ENCODE measurements around the gene PTPRN2. TPM values are rescaled to one million over a fixed set of nuclear protein-coding genes. Genes with fewer than 3 reads are reported as not detected.

PTPRN2 gene
- polyA plus RNA-seq, 1 of the 3 experiments (the other 2 are of a cell fraction), result 4.0 TPM

- Histone ChIP-seq H3K9me2 (no peaks in the 10 kb centered on the region), H3K4me1 (ENCODE audit: control insufficient read depth in 1 of 2, insufficient read depth in 2 of 2, low read depth in 1 of 2, low read length in 1 of 2) (peaks cover 0 to 20% of the 10 kb centered on the region in 2 experiments; a peak in 1 of 4 replicates), H3K4me3 (ENCODE audit: low read depth in 2 of 2, low read length in 1 of 2) (no peak overlapping the region), H2AFZ (ENCODE audit: low read depth) (no peak overlapping the region), H3K9me3 (peaks cover 5% of the 10 kb centered on the region; the same call in 1 of the 2 replicates), H3F3A (replicated peaks; ENCODE audit: insufficient read depth) (no peaks in the 10 kb centered on the region), H3K27me3 (ENCODE audit: insufficient read depth) (no peaks in the 10 kb centered on the region), H3K27ac (ENCODE audit: low read depth in 2 of 2, low read length in 1 of 2) (peak overlapping the region in 1 of 2 experiments; percentile 20; a peak in 1 of 4 replicates), H3K79me2 (ENCODE audit: insufficient read depth) (no peaks in the 10 kb centered on the region), H3K9ac (no peak overlapping the region), H3K4me2 (no peak overlapping the region), H4K20me1 (ENCODE audit: insufficient read depth) (no peaks in the 10 kb centered on the region), H3K36me3 (replicated peaks in 1 of 2; ENCODE audit: control insufficient read depth in 1 of 2, insufficient read depth in 2 of 2, low read length in 1 of 2) (no peaks in the 10 kb centered on the region)
- ChIA-PET CTCF (interaction anchor here (0.7 to 1.6 kb wide), 3 partner anchors 11 to 40 kb away, joined by 3 to 4 read pairs (median 3); no protein-coding TSS in a partner anchor), POLR2A (interaction anchor here (0.5 kb wide), 1 partner anchor 87 kb away, joined by 3 read pairs; no protein-coding TSS in a partner anchor)
- DNase-seq, result peak; percentile 74
- TF ChIP-seq NRF1 (IDR thresholded peaks at IDR 0.05; ENCODE audit: low read depth, low read length) (no peak), TCF12 (IDR thresholded peaks at IDR 0.05) (no peak), RAD21 (IDR thresholded peaks at IDR 0.05; ENCODE audit: low read length) (no peak), GATA2 (CRISPR knock-in tag; IDR thresholded peaks at IDR 0.05) (peak; percentile 77), MXI1 (IDR thresholded peaks at IDR 0.05; ENCODE audit: low read depth, low read length) (no peak), RFX5 (IDR thresholded peaks at IDR 0.05; ENCODE audit: low read length) (no peak)
- TF ChIP-seq, protein P1, sequence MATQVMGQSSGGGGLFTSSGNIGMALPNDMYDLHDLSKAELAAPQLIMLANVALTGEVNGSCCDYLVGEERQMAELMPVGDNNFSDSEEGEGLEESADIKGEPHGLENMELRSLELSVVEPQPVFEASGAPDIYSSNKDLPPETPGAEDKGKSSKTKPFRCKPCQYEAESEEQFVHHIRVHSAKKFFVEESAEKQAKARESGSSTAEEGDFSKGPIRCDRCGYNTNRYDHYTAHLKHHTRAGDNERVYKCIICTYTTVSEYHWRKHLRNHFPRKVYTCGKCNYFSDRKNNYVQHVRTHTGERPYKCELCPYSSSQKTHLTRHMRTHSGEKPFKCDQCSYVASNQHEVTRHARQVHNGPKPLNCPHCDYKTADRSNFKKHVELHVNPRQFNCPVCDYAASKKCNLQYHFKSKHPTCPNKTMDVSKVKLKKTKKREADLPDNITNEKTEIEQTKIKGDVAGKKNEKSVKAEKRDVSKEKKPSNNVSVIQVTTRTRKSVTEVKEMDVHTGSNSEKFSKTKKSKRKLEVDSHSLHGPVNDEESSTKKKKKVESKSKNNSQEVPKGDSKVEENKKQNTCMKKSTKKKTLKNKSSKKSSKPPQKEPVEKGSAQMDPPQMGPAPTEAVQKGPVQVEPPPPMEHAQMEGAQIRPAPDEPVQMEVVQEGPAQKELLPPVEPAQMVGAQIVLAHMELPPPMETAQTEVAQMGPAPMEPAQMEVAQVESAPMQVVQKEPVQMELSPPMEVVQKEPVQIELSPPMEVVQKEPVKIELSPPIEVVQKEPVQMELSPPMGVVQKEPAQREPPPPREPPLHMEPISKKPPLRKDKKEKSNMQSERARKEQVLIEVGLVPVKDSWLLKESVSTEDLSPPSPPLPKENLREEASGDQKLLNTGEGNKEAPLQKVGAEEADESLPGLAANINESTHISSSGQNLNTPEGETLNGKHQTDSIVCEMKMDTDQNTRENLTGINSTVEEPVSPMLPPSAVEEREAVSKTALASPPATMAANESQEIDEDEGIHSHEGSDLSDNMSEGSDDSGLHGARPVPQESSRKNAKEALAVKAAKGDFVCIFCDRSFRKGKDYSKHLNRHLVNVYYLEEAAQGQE (IDR thresholded peaks at IDR 0.05; ENCODE audit: low read depth, low read length), result no peak
- WGBS (ENCODE audit: low lambda C conversion rate), result 0% methylated on average over 1 of the region's 9 CpGs
These were observed 596.8 kb downstream of the PTPRN2 start for GRCh38 chr7:157990881-157991250.

DNA sequence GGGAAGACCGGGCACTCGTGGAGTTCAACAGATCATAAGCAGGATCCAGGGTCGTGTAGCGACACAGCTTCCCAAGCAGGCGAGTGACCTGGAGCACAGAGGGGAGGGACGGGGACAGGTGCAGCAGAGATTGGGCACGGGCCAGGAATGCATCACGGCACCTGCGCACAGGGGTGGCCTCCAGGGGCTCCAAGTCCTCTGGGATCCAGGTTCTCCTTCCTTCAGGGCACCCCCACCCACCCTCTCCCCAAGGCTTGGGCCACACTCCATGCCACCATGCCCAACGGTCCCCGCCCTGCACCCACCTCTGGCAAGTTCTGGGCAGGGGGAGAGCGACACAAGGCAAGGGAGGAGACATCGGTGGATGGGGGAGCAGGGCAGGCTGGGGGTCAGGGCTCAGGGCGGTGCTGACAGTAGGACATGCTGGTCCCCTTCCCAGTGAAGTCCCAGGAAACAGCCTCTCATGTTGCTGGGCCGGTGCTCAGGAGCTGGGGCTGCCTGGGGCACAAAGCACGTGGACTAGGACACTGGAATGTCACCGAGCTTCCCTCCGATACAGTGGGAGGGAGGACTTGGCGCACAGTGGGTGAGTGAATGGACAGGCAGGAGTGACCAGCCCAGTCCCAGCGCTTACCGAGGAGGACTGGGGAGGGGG is 597.3 kb downstream of the PTPRN2 start:
- whole genome bisulfite sequencing (ENCODE audit: low lambda C conversion rate), result 61% methylated on average over 15 of the region's 21 CpGs
- POLR2A ChIA-PET, result no interaction called here

More for the DNA sequence above, 597.3 kb downstream of the PTPRN2 start:
- Histone ChIP-seq H3K27me3 (ENCODE audit: insufficient read depth) (no peaks in the 10 kb centered on the region), H3K9me2 (no peaks in the 10 kb centered on the region), H3K27ac (ENCODE audit: low read depth in 2 of 2, low read length in 1 of 2) (no peak overlapping the region; a peak in 1 of 4 replicates), H3K4me3 (ENCODE audit: low read depth in 2 of 2, low read length in 1 of 2) (no peak overlapping the region), H3K4me1 (ENCODE audit: control insufficient read depth in 1 of 2, insufficient read depth in 2 of 2, low read depth in 1 of 2, low read length in 1 of 2) (peaks cover 0 to 20% of the 10 kb centered on the region in 2 experiments; a peak in 1 of 4 replicates), H3K4me2 (no peak overlapping the region), H3K9ac (no peak overlapping the region), H3K9me3 (peaks cover 3% of the 10 kb centered on the region; the same call in 1 of the 2 replicates), H3F3A (replicated peaks; ENCODE audit: insufficient read depth) (no peaks in the 10 kb centered on the region), H2AFZ (ENCODE audit: low read depth) (no peak overlapping the region), H3K36me3 (replicated peaks in 1 of 2; ENCODE audit: control insufficient read depth in 1 of 2, insufficient read depth in 2 of 2, low read length in 1 of 2) (no peaks in the 10 kb centered on the region), H4K20me1 (ENCODE audit: insufficient read depth) (no peaks in the 10 kb centered on the region), H3K79me2 (ENCODE audit: insufficient read depth) (no peaks in the 10 kb centered on the region)
- TF ChIP-seq MEF2A (IDR thresholded peaks at IDR 0.05; ENCODE audit: borderline replicate concordance, low read depth) (no peak), RAD21 (IDR thresholded peaks at IDR 0.05; ENCODE audit: low read length) (no peak), JUND (IDR thresholded peaks at IDR 0.05) (no peak), TEAD4 (IDR thresholded peaks at IDR 0.05; ENCODE audit: borderline replicate concordance, insufficient read depth) (no peak), YY1 (IDR thresholded peaks at IDR 0.05; ENCODE audit: low read depth) (no peak), ELF1 (IDR thresholded peaks at IDR 0.05) (no peak), RFX5 (IDR thresholded peaks at IDR 0.05; ENCODE audit: low read length) (no peak), GABPA (IDR thresholded peaks at IDR 0.05; ENCODE audit: low read depth) (no peak), RCOR1 (IDR thresholded peaks at IDR 0.05; ENCODE audit: low read length) (no peak), FOXJ3 (CRISPR knock-in tag; IDR thresholded peaks at IDR 0.05) (no peak), MXI1 (IDR thresholded peaks at IDR 0.05; ENCODE audit: low read depth, low read length) (no peak), EP300 (IDR thresholded peaks at IDR 0.05; ENCODE audit: borderline replicate concordance in 1 of 2, low read depth in 1 of 2, low read length in 1 of 2) (no peak)
- TF ChIP-seq, protein P2, sequence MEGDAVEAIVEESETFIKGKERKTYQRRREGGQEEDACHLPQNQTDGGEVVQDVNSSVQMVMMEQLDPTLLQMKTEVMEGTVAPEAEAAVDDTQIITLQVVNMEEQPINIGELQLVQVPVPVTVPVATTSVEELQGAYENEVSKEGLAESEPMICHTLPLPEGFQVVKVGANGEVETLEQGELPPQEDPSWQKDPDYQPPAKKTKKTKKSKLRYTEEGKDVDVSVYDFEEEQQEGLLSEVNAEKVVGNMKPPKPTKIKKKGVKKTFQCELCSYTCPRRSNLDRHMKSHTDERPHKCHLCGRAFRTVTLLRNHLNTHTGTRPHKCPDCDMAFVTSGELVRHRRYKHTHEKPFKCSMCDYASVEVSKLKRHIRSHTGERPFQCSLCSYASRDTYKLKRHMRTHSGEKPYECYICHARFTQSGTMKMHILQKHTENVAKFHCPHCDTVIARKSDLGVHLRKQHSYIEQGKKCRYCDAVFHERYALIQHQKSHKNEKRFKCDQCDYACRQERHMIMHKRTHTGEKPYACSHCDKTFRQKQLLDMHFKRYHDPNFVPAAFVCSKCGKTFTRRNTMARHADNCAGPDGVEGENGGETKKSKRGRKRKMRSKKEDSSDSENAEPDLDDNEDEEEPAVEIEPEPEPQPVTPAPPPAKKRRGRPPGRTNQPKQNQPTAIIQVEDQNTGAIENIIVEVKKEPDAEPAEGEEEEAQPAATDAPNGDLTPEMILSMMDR (IDR thresholded peaks at IDR 0.05), result no peak
- no peak for DNase-seq
- CTCF ChIA-PET, result interaction anchor here (0.7 to 1.6 kb wide), 3 partner anchors 10 to 41 kb away, joined by 3 to 4 read pairs (median 3); no protein-coding TSS in a partner anchor
